Muscle of arm (tissue), 12 donors: ENCODE measurements around the gene PLEKHM1. TPM values are rescaled to one million over a fixed set of nuclear protein-coding genes. Genes with fewer than 3 reads are reported as not detected.
"Not testable (repeated sequence)": the region's sequence is repeated elsewhere in the genome, so short reads cannot be mapped to it uniquely, and the experiment has no call there.

Experiments
- DNase-seq: peaks from one replicate; pipeline ENCODE4 v3.0.0-alpha.2; 2013
- polyA plus RNA-seq, 12 donors: library from polyadenylated mRNA; unstranded; fragments of 120-200 nt; gene quantifications; one replicate each; pipeline ENCODE4 v1.2.1, GENCODE V29; 2013; ENCODE audit not compliant: insufficient read length in 12 of 12

PLEKHM1 gene
- polyA plus RNA-seq, 12 donors = 2.7 to 19.6 (median 10.6) TPM; not detected in 1

GRCh38 chr17:45443371-45444260 is 46.9 kb downstream of the PLEKHM1 start:
- DNase-seq = not testable (repeated sequence)

- DNase-seq = no peak
Observed at GRCh38 chr17:45441526-45442310, 48.8 kb downstream of the PLEKHM1 start.

GRCh38 chr17:45440839-45441515 is 49.5 kb downstream of the PLEKHM1 start:
- not testable (repeated sequence) for DNase-seq

GRCh38 chr17:45440161-45440778 is 50.3 kb downstream of the PLEKHM1 start:
- DNase-seq = no peak

GRCh38 chr17:45438931-45439610 is 51.5 kb downstream of the PLEKHM1 start:
- DNase-seq = no peak

- DNase-seq = no peak
Observed at GRCh38 chr17:45437465-45438283, 52.8 kb downstream of the PLEKHM1 start.

GRCh38 chr17:45436625-45437464 is 53.7 kb downstream of the PLEKHM1 start:
- no peak for DNase-seq

- DNase-seq = no peak
Observed at GRCh38 chr17:45436161-45436560, 54.4 kb downstream of the PLEKHM1 start.

GRCh38 chr17:45435481-45435880 is 55.0 kb downstream of the PLEKHM1 start:
- DNase-seq = no peak

GRCh38 chr17:45433159-45433535 is 57.4 kb downstream of the PLEKHM1 start:
- DNase-seq = no peak

GRCh38 chr17:45432405-45433158 is 57.9 kb downstream of the PLEKHM1 start, which contains the start of gene ARHGAP27:
ARHGAP27 (minus strand) TSS chr17:45432870; CDS start chr17:45430279, 2,591 bp downstream.
- no peak for DNase-seq

GRCh38 chr17:45431531-45432404 is 58.8 kb downstream of the PLEKHM1 start:
- no peak for DNase-seq

- no peak for DNase-seq
Observed at GRCh38 chr17:45430738-45431530, 59.6 kb downstream of the PLEKHM1 start.

- no peak for DNase-seq
Observed at GRCh38 chr17:45430006-45430737, 60.3 kb downstream of the PLEKHM1 start.

GRCh38 chr17:45429339-45430005 is 61.0 kb downstream of the PLEKHM1 start:
- no peak for DNase-seq
